NCI-H82 treated with DMSO at 0.1 percent for 48 hours (cell line): Measurements from ENCODE around the gene KIF13A.
A peak's percentile ranks its signal among the peaks of the same experiment; 100 is the strongest.

Source experiments
- DNase-seq: peaks from one replicate; lab custom pipeline; 2025; ENCODE audit not compliant: unreplicated experiment; lab: John Stamatoyannopoulos, UW

The KIF13A gene

DNA sequence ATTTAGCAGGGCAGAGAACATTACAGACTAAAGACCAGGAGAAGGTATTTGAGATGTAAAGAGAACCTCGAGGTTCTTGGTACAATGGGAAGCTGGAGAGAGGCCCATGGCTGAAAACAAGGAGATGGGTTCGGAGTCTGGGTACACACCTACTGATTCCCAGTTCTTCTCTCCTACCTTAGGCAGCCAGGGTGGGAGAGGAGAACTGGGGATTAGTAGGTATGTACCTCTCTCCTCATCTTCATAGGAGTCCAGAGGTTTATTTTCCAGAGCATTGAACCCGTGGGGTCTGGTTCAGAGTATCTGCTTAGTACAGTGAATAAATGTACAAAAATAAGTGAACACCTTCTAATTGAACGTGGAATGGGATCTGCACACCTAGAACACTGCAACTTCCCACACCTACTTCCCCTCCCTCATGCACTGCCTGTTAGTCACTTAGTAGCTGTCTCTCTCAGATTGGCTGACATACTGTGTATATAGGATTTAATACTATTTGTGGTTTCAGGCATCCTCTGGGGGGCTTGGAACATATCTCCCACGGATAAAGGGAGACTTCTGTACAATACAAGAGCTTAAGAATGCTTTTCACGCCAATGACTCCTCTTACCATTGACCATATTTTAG is 257.2 kb downstream of the KIF13A start:
- no peak for DNase-seq

DNA sequence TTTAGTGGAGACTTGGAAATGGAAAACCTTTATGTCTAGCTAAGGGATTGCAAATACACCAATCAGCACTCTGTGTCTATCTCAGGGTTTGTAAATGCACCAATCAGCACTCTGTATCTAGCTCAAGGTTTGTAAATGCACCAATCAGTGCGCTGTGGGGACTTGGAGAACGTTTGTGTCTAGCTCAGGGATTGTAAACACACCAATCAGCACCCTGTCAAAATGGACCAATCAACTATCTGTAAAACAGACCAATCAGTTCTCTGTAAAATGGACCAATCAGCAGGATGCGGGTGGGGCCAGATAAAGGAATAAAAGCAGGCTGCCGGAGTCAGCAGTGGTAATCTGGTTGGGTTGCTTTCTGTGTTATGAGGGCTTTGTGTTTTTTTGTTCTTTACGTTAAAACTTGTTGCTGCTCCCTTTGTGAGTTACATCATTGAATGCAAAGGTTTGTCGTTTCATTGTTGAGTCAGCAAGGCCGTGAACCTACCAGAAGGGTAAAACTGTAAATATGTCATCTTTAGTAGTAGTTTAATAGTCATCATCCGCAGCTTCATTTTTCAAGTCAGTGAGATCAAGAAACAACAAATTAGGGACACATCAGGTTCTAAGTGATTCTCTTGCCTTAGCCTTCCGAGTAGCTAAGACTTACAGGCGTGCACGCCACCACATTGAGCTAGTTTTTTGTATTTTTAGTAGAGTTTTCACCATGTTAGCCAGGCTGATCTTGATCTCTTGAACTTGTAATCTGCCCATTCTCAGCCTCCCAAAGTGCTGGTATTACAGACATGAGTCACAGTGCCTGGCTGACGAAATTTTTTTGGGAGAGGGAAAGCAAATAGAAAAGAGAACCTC is 258.0 kb downstream of the KIF13A start:
- DNase-seq, result no peak

DNA sequence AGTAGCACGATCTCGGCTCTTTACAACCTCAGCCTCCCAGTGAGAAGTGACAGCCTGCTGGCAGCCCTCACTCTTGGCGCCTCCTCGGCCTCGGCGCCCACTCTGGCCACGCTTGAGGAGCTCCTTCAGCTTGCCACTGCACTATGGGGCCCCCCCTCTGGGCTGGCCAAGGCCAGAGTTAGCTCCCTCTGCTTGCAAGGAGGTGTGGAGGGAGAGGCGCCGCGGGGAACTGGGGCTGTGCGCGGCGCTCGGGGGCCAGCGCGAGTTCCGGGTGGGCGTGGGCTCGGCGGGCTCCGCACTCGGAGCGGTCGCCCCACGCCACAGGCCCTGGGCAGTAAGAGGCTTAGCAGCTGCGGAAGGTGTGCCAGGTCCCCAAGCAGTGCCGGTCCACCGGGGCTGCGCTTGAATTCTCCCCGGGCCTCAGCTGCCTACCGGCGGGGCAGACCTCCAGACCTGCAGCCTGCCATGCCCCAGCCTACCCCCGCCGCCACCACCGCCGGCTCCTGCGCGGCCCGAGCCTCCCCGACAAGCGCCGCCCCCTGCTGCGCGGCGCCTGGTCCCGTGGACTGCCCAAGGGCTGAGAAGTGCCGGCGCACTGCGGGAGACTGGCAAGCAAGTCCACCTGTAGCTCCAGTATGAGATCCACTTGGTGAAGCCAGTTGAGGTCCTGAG is 258.7 kb downstream of the KIF13A start:
- DNase-seq, result no peak

DNA sequence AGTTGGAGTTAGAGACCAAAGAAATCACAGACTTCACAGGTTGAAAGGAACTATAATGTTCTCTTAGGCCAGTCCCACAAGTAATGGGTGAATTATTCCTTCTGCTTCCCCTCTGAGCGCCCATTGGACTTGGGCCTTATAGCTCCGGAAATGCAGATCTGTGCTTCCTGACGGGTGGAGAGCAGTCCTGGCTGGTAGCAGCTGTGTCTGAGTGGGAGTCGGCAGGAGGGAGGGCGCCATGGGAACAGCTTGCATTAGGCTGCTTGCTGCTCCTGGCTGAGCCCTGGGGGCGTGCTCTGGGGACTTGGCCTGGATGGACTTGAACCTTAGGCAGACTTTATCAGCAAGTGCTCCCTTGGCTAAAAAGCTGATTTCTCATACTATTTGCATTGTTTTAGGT is 262.4 kb downstream of the KIF13A start:
- peak; percentile 79 for DNase-seq

DNA sequence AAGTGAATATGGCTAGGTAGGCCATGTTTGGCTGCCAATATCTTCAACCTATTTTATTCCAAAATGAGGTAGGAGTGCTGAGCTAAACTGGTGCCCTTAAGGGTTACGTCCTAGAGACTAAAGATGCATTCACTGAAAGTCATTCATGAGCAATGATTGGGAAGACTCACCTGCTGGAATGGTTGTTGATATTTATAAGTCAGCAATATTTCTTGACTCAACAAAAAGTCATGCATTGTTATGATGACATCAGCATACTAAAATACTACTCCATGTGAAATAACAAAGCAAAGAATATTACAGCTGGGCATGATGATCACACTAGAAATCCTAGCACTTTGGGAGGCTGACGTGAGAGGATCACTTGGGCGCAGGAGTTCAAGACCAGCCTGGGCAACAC is 263.1 kb downstream of the KIF13A start:
- DNase-seq, result no peak

DNA sequence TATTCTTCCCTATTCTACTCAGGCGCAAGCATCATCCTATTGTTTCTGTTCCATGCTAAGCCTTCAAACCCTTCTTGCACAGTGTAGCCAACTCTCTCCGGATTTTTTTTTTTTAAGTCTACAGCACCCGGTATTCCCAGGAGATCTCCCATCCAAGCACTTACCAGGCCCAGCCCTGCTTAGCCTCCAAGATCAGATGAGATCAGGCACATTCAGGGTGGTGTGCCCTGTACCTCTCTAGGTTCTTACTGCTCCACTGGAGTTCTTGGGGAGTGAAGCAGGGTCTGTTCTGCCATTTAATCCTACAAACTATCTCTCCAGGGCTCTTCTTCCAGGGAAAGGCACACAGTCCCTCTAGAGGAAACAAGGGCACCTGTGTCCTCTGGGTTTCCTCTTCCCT is 265.8 kb downstream of the KIF13A start:
- DNase-seq, result no peak

DNA sequence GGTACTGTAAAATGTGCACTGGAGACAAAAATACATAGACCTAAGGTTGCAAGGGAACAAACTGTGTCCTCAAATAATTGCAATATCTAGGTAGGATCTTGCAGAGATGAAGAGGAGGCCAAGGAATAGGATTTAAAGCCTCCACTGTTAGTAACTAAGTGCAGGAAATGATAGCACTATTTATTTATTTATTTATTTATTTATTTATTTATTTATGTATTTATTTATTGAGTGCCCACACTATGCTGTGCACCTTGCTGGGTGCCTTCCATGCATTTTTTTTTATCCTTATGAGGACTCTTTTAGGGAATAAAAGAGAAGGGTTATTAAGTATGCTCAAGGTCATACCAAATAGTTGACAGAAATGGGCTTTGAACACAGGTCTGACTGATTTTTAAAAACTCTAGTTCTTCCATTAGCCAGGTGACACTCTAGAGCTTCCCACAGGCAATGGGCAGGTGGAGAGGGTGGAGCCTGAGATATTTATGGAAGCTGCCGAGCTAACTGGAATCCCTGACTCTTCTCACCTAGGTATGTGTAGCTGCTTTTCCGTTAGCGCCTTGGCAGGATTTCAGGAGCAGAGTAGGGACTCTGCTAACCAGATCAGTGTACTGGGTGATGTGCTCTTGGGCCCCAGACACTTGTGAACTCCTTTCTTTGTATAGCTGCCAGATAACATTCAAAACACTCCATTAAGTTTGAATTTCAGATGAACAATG is 268.0 kb downstream of the KIF13A start:
- DNase-seq, result no peak

DNA sequence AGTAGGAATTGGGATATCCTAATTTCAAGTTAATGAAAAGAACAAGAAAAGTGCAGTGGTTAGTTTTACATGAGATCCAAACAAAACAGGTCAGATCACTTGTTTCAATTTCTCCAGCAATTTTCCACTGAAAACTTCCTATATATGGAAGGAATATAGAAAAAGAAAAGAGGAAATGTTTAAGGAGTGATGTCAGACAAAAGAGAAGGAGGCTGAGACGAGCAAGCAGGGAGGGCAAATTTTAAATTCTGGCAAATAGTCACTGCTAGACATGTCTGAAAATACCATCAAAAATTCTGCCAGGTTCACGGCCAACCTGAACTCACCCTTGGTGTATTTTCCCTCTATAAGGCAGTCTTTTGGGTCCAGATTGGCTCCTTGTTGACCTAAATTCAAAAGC is 271.2 kb downstream of the KIF13A start:
- DNase-seq, result no peak

DNA sequence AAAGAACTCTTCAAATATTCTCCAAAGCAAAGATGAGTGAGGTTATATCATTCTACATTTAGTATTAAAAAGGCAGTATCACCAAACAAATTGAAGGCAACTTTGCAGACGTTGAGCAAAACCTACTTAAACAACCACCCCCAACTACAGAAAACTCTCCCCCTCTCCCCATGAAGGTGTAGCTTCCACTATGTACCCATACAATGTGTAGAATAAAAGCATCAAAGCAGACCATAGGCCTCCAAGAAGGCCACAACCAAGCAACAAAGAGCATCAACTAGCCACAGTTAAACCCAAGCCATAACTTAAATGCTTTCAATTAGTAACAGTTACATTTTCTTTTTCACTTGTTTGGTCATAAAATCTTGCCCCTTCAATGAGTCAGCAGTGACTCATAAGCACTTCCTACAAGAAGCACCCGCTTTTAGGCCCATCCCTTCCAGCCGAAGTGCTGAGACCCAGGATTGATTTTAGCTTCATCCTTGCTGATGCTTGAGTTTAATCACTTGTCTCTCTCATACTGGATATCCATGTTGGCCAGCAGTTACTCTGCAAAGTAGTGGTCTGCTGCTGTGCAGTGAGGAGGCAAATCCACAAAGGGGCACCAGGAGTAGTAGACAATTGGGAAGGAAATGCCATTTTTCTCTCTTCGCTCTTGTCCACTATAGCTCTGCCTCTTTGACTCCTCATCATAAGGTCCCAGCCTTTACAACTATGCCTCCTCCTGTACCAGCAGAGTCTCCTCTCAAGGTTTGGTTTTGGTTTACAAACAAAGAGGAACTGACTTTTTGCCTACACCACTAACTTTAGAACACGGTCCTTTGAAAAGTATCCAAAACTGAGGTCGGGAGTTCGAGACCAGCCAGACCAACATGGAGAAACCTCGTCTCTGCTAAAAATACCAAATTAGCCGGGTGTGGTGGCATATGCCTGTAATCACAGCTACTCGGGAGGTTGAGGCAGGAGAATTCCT is 272.3 kb downstream of the KIF13A start:
- no peak for DNase-seq

DNA sequence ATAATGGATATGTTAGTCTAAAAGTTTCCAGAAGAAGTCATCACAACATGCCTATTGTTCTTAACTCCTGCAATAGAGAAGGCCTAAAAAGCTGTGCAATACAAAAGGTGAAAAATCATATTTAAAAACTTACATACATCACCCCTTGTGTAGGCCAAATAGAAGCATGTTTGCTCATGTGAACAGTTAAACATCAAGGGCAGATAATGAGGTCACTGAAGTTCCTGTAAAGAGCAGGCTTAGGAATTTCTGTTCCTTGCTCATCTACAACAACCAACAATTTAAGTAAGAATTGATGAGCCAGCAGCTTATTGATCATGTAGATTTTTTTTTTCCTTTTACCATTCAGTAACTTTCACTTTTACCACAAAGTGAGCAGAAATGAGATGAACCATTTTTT is 273.3 kb downstream of the KIF13A start:
- no peak for DNase-seq

DNA sequence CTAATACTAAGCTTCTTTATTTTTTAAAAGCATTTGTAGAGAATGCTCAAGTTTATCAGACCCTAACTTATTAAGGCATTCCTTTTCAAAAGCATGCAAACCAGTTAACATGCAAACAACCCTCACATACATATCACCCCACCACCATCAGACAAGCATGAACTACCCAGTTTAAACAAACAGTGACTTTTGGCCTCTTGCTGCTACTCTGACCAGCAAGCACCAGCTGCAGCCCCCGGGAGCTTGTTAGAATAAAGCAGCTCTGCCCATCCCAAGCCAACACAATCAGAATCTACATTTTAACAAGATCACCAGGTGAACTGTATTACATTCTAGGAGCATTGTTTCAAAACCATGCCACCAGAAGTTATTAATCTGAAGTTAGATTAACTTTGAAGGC is 274.9 kb downstream of the KIF13A start:
- DNase-seq, result no peak

DNA sequence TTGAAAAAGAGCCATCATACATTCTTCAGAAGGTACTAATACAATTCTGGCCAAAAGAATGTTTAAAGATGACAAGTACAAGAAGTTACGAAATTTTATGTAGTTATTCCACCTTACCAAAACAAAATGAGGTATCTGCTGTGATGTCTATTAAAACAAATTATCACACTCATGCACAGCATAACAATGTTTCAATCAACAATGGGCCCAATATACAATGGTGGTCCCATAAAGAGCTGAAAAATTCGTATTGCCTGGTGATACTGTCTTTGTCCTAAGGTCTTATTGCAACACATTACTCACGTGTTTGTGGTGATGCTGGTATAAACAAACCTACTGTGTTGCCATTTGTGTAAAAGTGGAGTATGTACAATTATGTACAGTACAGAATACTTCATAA is 277.1 kb downstream of the KIF13A start:
- DNase-seq, result no peak

DNA sequence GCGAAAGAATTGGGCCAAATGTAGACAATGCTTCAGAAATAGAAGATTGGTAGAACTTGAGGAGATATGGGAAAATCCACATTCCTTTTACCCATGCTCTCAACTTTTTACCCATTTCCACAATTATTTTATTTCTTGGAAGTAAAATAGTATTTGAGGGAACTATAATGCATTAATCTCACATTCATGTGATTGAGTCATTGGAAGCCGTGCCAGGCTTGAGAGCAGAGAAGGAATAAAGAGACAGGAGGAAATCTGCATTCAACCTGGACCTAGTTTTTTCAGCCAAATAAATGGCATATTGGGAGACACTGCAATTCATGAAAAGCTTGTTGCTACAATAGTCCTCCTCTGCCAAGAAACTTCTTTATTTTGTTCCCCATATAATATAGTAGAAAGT is 278.0 kb downstream of the KIF13A start:
- DNase-seq, result no peak
